ENCODE results near the gene GON7.

DNA sequence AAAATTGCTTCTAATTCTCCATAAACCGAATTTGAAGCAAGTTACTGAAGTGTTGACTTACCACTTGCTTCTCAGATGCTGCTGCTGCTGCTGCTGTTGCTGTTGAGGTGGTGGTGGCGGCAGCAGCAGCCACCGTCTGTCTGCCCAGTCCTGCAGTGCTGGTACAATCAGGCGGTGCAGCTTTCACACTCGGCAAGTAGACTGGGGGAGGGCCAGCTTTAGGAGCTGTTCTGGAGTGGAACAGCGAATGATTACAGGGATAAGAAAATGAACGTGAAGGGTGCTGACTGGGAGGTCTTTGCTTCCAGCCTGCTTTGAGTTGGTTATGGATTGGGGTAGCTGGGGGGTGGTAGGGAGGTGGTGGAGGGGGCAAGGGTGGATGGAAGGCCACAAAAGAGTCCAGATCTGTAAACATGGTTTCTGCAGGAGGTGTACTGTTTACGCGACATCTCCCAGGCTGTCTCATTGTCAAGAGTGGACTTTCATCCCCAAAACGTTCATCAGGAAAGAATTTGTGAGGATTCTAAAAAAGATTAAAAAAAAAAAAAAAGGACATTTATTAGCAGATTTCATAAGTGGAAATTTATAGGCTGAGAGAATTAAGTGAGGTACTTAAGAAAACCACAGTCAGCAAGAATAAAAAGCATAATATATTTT lies 39.0 kb upstream of the GON7 start:
- TF ChIP-seq GATA2 (IDR thresholded peaks at IDR 0.05; ENCODE audit: low read depth, low read length) (no peak), GATA3 (IDR thresholded peaks at IDR 0.05; ENCODE audit: low read depth, low read length) (no peak)
